ENCODE data around the gene EXOC3L4. TPM values are rescaled to one million over a fixed set of nuclear protein-coding genes. Genes with fewer than 3 reads are reported as not detected.
"Not testable (repeated sequence)": the region's sequence is repeated elsewhere in the genome, so short reads cannot be mapped to it uniquely, and the experiment has no call there.

EXOC3L4 gene
- total and polyA plus RNA-seq, 2 of the 8 experiments (the other 6 are each of a cell fraction or from before 2014, with no cell fraction given), result 0.45 to 0.57 TPM

- TF ChIP-seq CTBP2 (IDR thresholded peaks at IDR 0.05; ENCODE audit: borderline replicate concordance, insufficient read depth, insufficient read length, low read length), result no peak
- TF ChIP-seq NANOG (IDR thresholded peaks at IDR 0.05; ENCODE audit: insufficient read depth, low read depth, low read length, poor library complexity, severe bottlenecking), result no peak
- TF ChIP-seq ATF2 (IDR thresholded peaks at IDR 0.05; ENCODE audit: low read length), result no peak
- TF ChIP-seq RFX5 (IDR thresholded peaks at IDR 0.05; ENCODE audit: borderline replicate concordance, low read depth, low read length), result no peak
- no peak for TF ChIP-seq KDM1A (IDR thresholded peaks at IDR 0.05; ENCODE audit: borderline replicate concordance, low read length)
Measured at GRCh38 chr14:103155010-103155409, 60.5 kb downstream of the EXOC3L4 start (continued).

GRCh38 chr14:103155416-103155815 is 60.9 kb downstream of the EXOC3L4 start:
- not testable (repeated sequence) for H3K56ac ChIP-seq (replicated peaks; ENCODE audit: insufficient read length, low read depth, low read length); H2BK12ac ChIP-seq (ENCODE audit: low read depth, low read length); H4K91ac ChIP-seq (replicated peaks; ENCODE audit: insufficient read length, low read length); H3K4me2 ChIP-seq (ENCODE audit: insufficient read depth in 1 of 2, low read depth in 2 of 2, low read length in 2 of 2); H3K9me3 ChIP-seq (ENCODE audit: insufficient read depth in 2 of 2, low read depth in 1 of 2, low read length in 1 of 2); H3K79me1 ChIP-seq (ENCODE audit: low read depth, low read length); H4K8ac ChIP-seq (ENCODE audit: extremely low read depth, insufficient read depth, low read length); H3K79me2 ChIP-seq (ENCODE audit: control insufficient read depth in 1 of 2, insufficient read depth in 2 of 2, low read length in 2 of 2); H2BK20ac ChIP-seq (ENCODE audit: low read length); H4K20me1 ChIP-seq (replicated peaks in 1 of 2; ENCODE audit: control insufficient read depth in 1 of 2, insufficient read depth in 2 of 2, low read length in 2 of 2); H3K18ac ChIP-seq (ENCODE audit: extremely low read depth, low read length); H3K23ac ChIP-seq (ENCODE audit: insufficient read length); DNase-seq (ENCODE audit: low read depth in 1 of 2, low spot score in 2 of 2); H3K27ac ChIP-seq (ENCODE audit: low read depth, low read length); H2BK120ac ChIP-seq (replicated peaks; ENCODE audit: low read depth, low read length); H3K23me2 ChIP-seq (ENCODE audit: low read depth, low read length); H3K14ac ChIP-seq (ENCODE audit: insufficient read length); H3K9ac ChIP-seq (replicated peaks in 1 of 4; ENCODE audit: extremely low read depth in 1 of 4, low read depth in 3 of 4, low read length in 3 of 4); H3K4me3 ChIP-seq (ENCODE audit: extremely low read depth in 1 of 4, insufficient read depth in 2 of 4, low read depth in 3 of 4, low read length in 4 of 4); H2BK5ac ChIP-seq (ENCODE audit: low read depth, low read length); H2AFZ ChIP-seq (ENCODE audit: low read length); H3K27me3 ChIP-seq (replicated peaks in 1 of 4; ENCODE audit: control insufficient read depth in 3 of 4, extremely low read depth in 1 of 4, insufficient read depth in 3 of 4, low read length in 3 of 4); H3K36me3 ChIP-seq (ENCODE audit: control insufficient read depth in 2 of 4, insufficient read depth in 4 of 4, low read length in 3 of 4); H3K4me1 ChIP-seq (replicated peaks in 1 of 4; ENCODE audit: control insufficient read depth in 3 of 4, insufficient read depth in 4 of 4, low read length in 3 of 4); H3K4ac ChIP-seq (replicated peaks; ENCODE audit: insufficient read length, low read depth, low read length); H2BK15ac ChIP-seq (ENCODE audit: low read length); H2AK5ac ChIP-seq (ENCODE audit: low read depth, low read length); H4K5ac ChIP-seq (ENCODE audit: insufficient read length, low read depth, low read length); FAIRE-seq
- 93% methylated on average over 12 of the region's 12 CpGs; no CpG with 5 or more reads in 1 of the 2 experiments for WGBS, 2 experiments (ENCODE audit: extremely low coverage in 1 of 2, insufficient coverage in 1 of 2, insufficient read length in 1 of 2, insufficient replicate concordance in 2 of 2, low coverage in 1 of 2, low lambda C conversion rate in 2 of 2, missing lambda C conversion rate in 1 of 2)
- CTCF ChIA-PET (ENCODE audit: partially characterized antibody), result interaction anchor here (0.9 to 2.0 kb wide), 4 partner anchors 10 to 183 kb away, joined by 3 to 10 read pairs (median 4); no protein-coding TSS in a partner anchor
- POLR2A ChIA-PET (ENCODE audit: partially characterized antibody), result interaction anchor here (0.8 kb wide), 1 partner anchor 47 kb away, joined by 3 read pairs; no protein-coding TSS in a partner anchor

Data from H1 (cell line).